H1 (cell line): ENCODE measurements around the gene LTBP1. TPM values are rescaled to one million over a fixed set of nuclear protein-coding genes. Genes with fewer than 3 reads are reported as not detected.

ENCODE experiments used
- EZH2 ChIP-seq: fragments of 200-600 bp; sonication (generic); IDR thresholded peaks from 2 replicates; pipeline ENCODE4 v1.7.1; 2012; ENCODE audit warnings: low read depth, mild to moderate bottlenecking, moderate library complexity, low read length, inconsistent platforms; ENCODE audit not compliant: severe bottlenecking
- SAP30 ChIP-seq: fragments of 300-600 bp; sonication (generic); IDR thresholded peaks from 2 replicates; pipeline ENCODE4 v1.7.1; 2012; ENCODE audit warnings: low read length, moderate library complexity, mild to moderate bottlenecking, inconsistent platforms; ENCODE audit not compliant: insufficient read depth, insufficient replicate concordance
- TCF12 ChIP-seq: IDR thresholded peaks from 2 replicates; pipeline ENCODE4 v1.6.1; 2011; ENCODE audit warnings: low read depth, mild to moderate bottlenecking, low read length
- polyA plus RNA-seq, 7 experiments: library from polyadenylated mRNA; depleted of rRNA in 3 of 7; stranded (reverse) in 5 of 7; unstranded in 2 of 7; fragments of >200 nt in 5 of 7; fragments of 200-250 nt in 2 of 7; gene quantifications; 1 replicate in 5 of 7; 2 replicates in 1 of 7; 4 replicates in 1 of 7; pipeline versions ENCODE4 v1.2.1 to v1.2.3, GENCODE V29; 2011 to 2013; ENCODE audit warnings: missing spikeins in 2 of 7, mixed read lengths in 2 of 7
- total RNA-seq: library from RNA; stranded (reverse); fragmentation: NEBNext Ultra II Directional; extraction: Animal tissue kit (Norgen Biotek cat#: 25700); gene quantifications from 2 replicates; pipeline ENCODE4 v1.2.1, GENCODE V29; 2021

LTBP1 gene
- total and polyA plus RNA-seq, 2 of the 8 experiments (the other 6 are each of a cell fraction or from before 2014, with no cell fraction given): 15.4 to 24.7 TPM

DNA sequence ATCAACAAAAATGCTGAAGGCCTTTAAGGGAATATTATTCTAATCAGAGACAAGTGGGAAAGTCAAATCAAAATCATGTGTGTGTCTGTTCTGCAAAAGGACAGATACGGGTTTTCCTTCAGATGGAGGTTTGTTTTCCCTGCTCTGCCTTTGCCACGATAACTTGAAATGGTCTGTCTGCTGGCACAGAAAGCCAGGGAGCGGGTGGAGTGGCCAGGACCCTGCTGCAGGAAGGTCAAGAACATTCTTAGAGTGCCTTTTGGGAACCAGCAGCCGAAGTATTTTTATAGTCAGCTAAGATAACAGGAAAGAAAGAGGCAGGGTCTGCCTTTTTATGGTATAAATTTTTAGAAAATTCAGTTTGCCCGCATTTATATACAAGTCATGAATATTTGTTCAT lies 234.2 kb downstream of the LTBP1 start (continued):
- TF ChIP-seq SAP30 (no peak), TCF12 (no peak), EZH2 (no peak)
